GM21786 (cell line): Measurements from ENCODE around the gene VSIG4.

ENCODE experiments used
- ATAC-seq: cut with Tn5 transposase; IDR thresholded peaks from one replicate; pipeline ENCODE4 v1.9.1; 2021; ENCODE audit not compliant: unreplicated experiment

VSIG4 gene

GRCh38 chrX:66009231-66009845 lies 30.5 kb downstream of the VSIG4 start:
- no peak for ATAC-seq

- ATAC-seq = no peak
These were observed 31.4 kb downstream of the VSIG4 start for GRCh38 chrX:66008328-66008970.

GRCh38 chrX:66007851-66008250 lies 32.0 kb downstream of the VSIG4 start:
- ATAC-seq = no peak

- ATAC-seq = no peak
These were observed 33.9 kb downstream of the VSIG4 start for GRCh38 chrX:66005830-66006449.

GRCh38 chrX:66004928-66005829 lies 34.7 kb downstream of the VSIG4 start:
- no peak for ATAC-seq

GRCh38 chrX:66002824-66003680 lies 36.8 kb downstream of the VSIG4 start:
- ATAC-seq = peak; percentile 56

- ATAC-seq = no peak
These were observed 38.3 kb downstream of the VSIG4 start for GRCh38 chrX:66001596-66001995.

GRCh38 chrX:66000628-66001272 lies 39.1 kb downstream of the VSIG4 start:
- ATAC-seq = no peak

- ATAC-seq = no peak
These were observed 39.7 kb downstream of the VSIG4 start for GRCh38 chrX:66000178-66000577.

- ATAC-seq = no peak
These were observed 40.2 kb downstream of the VSIG4 start for GRCh38 chrX:65999563-66000148.

GRCh38 chrX:65999029-65999562 lies 40.8 kb downstream of the VSIG4 start:
- ATAC-seq = no peak

- ATAC-seq = no peak
These were observed 41.7 kb downstream of the VSIG4 start for GRCh38 chrX:65997978-65998717.

GRCh38 chrX:65994519-65995506 lies 45.1 kb downstream of the VSIG4 start:
- ATAC-seq = no peak

- ATAC-seq = no peak
These were observed 45.9 kb downstream of the VSIG4 start for GRCh38 chrX:65993915-65994460.

- ATAC-seq = no peak
These were observed 46.5 kb downstream of the VSIG4 start for GRCh38 chrX:65993332-65993731.

GRCh38 chrX:65990702-65991101 lies 49.2 kb downstream of the VSIG4 start:
- no peak for ATAC-seq

- no peak for ATAC-seq
These were observed 52.1 kb downstream of the VSIG4 start for GRCh38 chrX:65987811-65988210.
